ENCODE measurements around the gene RNLS.
A peak's percentile ranks its signal among the peaks of the same experiment; 100 is the strongest.

Gene RNLS

GRCh38 chr10:88401671-88402347, 181.3 kb downstream of the RNLS start:
- H3K4me3 ChIP-seq (ENCODE audit: low read depth, low read length): no peak overlapping the region
- TF ChIP-seq CTCF (IDR thresholded peaks at IDR 0.05; ENCODE audit: borderline replicate concordance, insufficient read depth, low read depth, low read length): no peak

GRCh38 chr10:88399240-88399639, 183.9 kb downstream of the RNLS start:
- no peak overlapping the region for H3K4me3 ChIP-seq (ENCODE audit: low read depth, low read length)
- no peak for TF ChIP-seq CTCF (IDR thresholded peaks at IDR 0.05; ENCODE audit: borderline replicate concordance, insufficient read depth, low read depth, low read length)

- no peak for TF ChIP-seq CTCF (IDR thresholded peaks at IDR 0.05; ENCODE audit: borderline replicate concordance, insufficient read depth, low read depth, low read length)
- H3K4me3 ChIP-seq (ENCODE audit: low read depth, low read length): no peak overlapping the region
Measured at GRCh38 chr10:88395677-88396076, 187.4 kb downstream of the RNLS start.

- no peak for TF ChIP-seq CTCF (IDR thresholded peaks at IDR 0.05; ENCODE audit: borderline replicate concordance, insufficient read depth, low read depth, low read length)
- no peak overlapping the region for H3K4me3 ChIP-seq (ENCODE audit: low read depth, low read length)
Measured at GRCh38 chr10:88392222-88392621, 190.9 kb downstream of the RNLS start.

GRCh38 chr10:88390041-88390440, 193.1 kb downstream of the RNLS start:
- H3K4me3 ChIP-seq (ENCODE audit: low read depth, low read length): no peak overlapping the region
- TF ChIP-seq CTCF (IDR thresholded peaks at IDR 0.05; ENCODE audit: borderline replicate concordance, insufficient read depth, low read depth, low read length): no peak

- no peak overlapping the region for H3K4me3 ChIP-seq (ENCODE audit: low read depth, low read length)
- peak; percentile 41; the same call in 1 of the 2 replicates for TF ChIP-seq CTCF (IDR thresholded peaks at IDR 0.05; ENCODE audit: borderline replicate concordance, insufficient read depth, low read depth, low read length)
Measured at GRCh38 chr10:88389456-88389855, 193.7 kb downstream of the RNLS start.

GRCh38 chr10:88388324-88388723, 194.8 kb downstream of the RNLS start:
- no peak for TF ChIP-seq CTCF (IDR thresholded peaks at IDR 0.05; ENCODE audit: borderline replicate concordance, insufficient read depth, low read depth, low read length)
- no peak overlapping the region for H3K4me3 ChIP-seq (ENCODE audit: low read depth, low read length)
